Neural cell (in vitro differentiated cells): ENCODE results near the gene ETV6.

Source experiments
- TF ChIP-seq, protein P1 (sequence below): fragments of 450-650 bp; IDR thresholded peaks from 2 replicates; pipeline ENCODE4 v1.5.1; 2014; ENCODE audit warnings: antibody characterized with exemption, mild to moderate bottlenecking, moderate library complexity; ENCODE audit not compliant: poor library complexity, severe bottlenecking
- TF ChIP-seq, protein P2 (sequence below): IDR thresholded peaks from 2 replicates; pipeline ENCODE4 v1.6.1; 2012; ENCODE audit warnings: borderline replicate concordance

DNA sequence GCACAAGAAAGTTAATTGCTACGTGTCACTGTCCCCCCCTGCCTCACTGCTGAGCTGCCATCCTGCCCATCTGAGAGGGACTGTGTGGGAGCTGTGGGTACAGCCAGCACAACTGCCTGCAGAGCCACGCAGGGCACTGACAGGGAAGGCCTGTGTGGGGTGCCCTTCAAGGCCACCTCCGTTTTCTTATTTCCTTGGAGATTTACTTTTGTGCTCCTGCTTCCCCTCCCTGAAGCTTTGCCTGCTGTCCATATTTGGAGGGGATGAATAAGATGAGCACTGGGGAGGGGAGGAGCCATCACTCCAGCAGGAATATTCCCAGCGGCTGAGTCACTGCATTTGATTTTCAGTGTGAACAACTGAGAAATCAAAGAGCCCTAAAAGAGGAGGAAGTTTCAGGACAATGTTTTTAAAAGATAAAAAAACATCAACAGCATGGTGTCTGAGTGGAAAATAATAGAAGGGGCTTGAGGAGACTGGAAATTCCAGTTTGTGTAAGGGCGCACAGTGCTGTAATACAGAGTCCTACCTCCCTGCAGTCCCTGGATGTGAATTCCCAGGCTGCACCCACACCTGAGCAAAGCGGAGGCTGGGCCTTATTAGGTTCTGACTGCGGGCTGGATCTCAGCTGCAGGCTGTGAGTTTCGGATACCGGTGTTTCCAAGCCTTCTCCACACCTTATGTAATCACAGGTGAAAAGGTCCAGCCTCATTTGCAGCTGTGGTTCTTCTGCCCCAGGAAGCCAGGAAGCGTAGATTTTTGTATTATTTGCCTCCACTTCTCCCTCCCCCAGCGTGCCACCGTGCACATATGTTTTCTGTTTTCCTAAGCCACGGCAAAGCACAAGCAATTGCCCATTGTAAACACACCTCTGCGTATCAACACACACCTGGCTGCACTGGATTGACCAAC lies 228.7 kb downstream of the ETV6 start:
- TF ChIP-seq, protein P1, sequence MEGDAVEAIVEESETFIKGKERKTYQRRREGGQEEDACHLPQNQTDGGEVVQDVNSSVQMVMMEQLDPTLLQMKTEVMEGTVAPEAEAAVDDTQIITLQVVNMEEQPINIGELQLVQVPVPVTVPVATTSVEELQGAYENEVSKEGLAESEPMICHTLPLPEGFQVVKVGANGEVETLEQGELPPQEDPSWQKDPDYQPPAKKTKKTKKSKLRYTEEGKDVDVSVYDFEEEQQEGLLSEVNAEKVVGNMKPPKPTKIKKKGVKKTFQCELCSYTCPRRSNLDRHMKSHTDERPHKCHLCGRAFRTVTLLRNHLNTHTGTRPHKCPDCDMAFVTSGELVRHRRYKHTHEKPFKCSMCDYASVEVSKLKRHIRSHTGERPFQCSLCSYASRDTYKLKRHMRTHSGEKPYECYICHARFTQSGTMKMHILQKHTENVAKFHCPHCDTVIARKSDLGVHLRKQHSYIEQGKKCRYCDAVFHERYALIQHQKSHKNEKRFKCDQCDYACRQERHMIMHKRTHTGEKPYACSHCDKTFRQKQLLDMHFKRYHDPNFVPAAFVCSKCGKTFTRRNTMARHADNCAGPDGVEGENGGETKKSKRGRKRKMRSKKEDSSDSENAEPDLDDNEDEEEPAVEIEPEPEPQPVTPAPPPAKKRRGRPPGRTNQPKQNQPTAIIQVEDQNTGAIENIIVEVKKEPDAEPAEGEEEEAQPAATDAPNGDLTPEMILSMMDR: no peak
- TF ChIP-seq, protein P2, sequence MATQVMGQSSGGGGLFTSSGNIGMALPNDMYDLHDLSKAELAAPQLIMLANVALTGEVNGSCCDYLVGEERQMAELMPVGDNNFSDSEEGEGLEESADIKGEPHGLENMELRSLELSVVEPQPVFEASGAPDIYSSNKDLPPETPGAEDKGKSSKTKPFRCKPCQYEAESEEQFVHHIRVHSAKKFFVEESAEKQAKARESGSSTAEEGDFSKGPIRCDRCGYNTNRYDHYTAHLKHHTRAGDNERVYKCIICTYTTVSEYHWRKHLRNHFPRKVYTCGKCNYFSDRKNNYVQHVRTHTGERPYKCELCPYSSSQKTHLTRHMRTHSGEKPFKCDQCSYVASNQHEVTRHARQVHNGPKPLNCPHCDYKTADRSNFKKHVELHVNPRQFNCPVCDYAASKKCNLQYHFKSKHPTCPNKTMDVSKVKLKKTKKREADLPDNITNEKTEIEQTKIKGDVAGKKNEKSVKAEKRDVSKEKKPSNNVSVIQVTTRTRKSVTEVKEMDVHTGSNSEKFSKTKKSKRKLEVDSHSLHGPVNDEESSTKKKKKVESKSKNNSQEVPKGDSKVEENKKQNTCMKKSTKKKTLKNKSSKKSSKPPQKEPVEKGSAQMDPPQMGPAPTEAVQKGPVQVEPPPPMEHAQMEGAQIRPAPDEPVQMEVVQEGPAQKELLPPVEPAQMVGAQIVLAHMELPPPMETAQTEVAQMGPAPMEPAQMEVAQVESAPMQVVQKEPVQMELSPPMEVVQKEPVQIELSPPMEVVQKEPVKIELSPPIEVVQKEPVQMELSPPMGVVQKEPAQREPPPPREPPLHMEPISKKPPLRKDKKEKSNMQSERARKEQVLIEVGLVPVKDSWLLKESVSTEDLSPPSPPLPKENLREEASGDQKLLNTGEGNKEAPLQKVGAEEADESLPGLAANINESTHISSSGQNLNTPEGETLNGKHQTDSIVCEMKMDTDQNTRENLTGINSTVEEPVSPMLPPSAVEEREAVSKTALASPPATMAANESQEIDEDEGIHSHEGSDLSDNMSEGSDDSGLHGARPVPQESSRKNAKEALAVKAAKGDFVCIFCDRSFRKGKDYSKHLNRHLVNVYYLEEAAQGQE: no peak
